ENCODE results near the gene YIPF1. TPM values are rescaled to one million over a fixed set of nuclear protein-coding genes. Genes with fewer than 3 reads are reported as not detected.
A peak's percentile ranks its signal among the peaks of the same experiment; 100 is the strongest.
"Not testable (repeated sequence)": the region's sequence is repeated elsewhere in the genome, so short reads cannot be mapped to it uniquely, and the experiment has no call there.

The YIPF1 gene
- total RNA-seq, 4 donors from 2014 or later = 14.1 to 27.1 (median 17.6) TPM

- peaks cover 0 to 31% (median 7%) of the 10 kb centered on the region in 3 donors for H3K4me1 ChIP-seq
- ATAC-seq = no peak
- H3K4me3 ChIP-seq = peak overlapping the region; percentile 60 to 79
- H3K36me3 ChIP-seq = peaks cover 0 to 28% of the 10 kb centered on the region in 2 donors
- H3K27ac ChIP-seq = peak overlapping the region in 3 of 4 donors; percentile 82 to 88 (median 82)
- TF ChIP-seq POLR2A (IDR thresholded peaks at IDR 0.05) (no peak), EP300 (IDR thresholded peaks at IDR 0.05) (no peak), POLR2AphosphoS5 (IDR thresholded peaks at IDR 0.05) (no peak)
- TF ChIP-seq, protein P1, sequence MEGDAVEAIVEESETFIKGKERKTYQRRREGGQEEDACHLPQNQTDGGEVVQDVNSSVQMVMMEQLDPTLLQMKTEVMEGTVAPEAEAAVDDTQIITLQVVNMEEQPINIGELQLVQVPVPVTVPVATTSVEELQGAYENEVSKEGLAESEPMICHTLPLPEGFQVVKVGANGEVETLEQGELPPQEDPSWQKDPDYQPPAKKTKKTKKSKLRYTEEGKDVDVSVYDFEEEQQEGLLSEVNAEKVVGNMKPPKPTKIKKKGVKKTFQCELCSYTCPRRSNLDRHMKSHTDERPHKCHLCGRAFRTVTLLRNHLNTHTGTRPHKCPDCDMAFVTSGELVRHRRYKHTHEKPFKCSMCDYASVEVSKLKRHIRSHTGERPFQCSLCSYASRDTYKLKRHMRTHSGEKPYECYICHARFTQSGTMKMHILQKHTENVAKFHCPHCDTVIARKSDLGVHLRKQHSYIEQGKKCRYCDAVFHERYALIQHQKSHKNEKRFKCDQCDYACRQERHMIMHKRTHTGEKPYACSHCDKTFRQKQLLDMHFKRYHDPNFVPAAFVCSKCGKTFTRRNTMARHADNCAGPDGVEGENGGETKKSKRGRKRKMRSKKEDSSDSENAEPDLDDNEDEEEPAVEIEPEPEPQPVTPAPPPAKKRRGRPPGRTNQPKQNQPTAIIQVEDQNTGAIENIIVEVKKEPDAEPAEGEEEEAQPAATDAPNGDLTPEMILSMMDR (IDR thresholded peaks at IDR 0.05) = no peak
- 70 to 74% methylated on average over 6 to 7 of the region's 7 CpGs for WGBS, 2 donors (ENCODE audit: low coverage in 1 of 2)
- no peaks in the 10 kb centered on the region for H3K9me3 ChIP-seq
- no peaks in the 10 kb centered on the region for H3K27me3 ChIP-seq
Measured at GRCh38 chr1:53890522-53890941, 935 bp upstream of the YIPF1 start.

- TF ChIP-seq, protein P1 (IDR thresholded peaks at IDR 0.05) = no peak
- TF ChIP-seq POLR2AphosphoS5 (IDR thresholded peaks at IDR 0.05) = no peak
- TF ChIP-seq POLR2A (IDR thresholded peaks at IDR 0.05) = no peak
- no peak for TF ChIP-seq EP300 (IDR thresholded peaks at IDR 0.05)
- Histone ChIP-seq H3K4me3 (peak overlapping the region in 1 of 2 donors; percentile 79), H3K4me1 (peaks cover 0 to 30% (median 7%) of the 10 kb centered on the region in 3 donors), H3K36me3 (peaks cover 0 to 42% of the 10 kb centered on the region in 2 donors), H3K9me3 (no peaks in the 10 kb centered on the region), H3K27ac (peak overlapping the region in 3 of 4 donors; percentile 82 to 88 (median 82)), H3K27me3 (no peaks in the 10 kb centered on the region)
- 53 to 63% methylated on average over 2 of the region's 2 CpGs for WGBS, 2 donors (ENCODE audit: low coverage in 1 of 2)
- ATAC-seq = no peak
Measured at GRCh38 chr1:53888681-53889080, 916 bp downstream of the YIPF1 start.

GRCh38 chr1:53883600-53883999 lies 6.0 kb downstream of the YIPF1 start:
- Histone ChIP-seq H3K4me1 (peaks cover 0 to 16% (median 0%) of the 10 kb centered on the region in 3 donors), H3K36me3 (peaks cover 0 to 77% of the 10 kb centered on the region in 2 donors)
- H3K9me3 ChIP-seq, H3K27ac ChIP-seq, H3K27me3 ChIP-seq, H3K4me3 ChIP-seq, ATAC-seq: not testable (repeated sequence)
- WGBS, 2 donors (ENCODE audit: low coverage in 1 of 2) = 92 to 94% methylated on average over 6 of the region's 6 CpGs

DNA sequence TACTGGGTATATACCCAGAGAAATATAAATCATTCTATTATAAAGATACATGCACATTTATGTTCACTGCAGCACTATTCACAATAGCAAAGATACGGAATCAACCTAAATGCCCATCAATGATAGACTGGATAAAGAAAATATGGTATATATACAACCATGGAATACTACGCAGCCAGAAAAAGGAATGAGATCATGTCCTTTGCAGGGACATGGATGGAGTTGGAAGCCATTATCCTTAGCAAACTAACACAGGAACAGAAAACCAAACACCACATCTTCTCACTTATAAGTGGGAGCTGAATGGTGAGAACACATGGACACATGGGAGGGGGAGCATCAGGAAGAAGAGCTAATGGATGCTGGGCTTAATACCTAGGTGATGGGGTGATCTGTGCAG lies 7.7 kb downstream of the YIPF1 start:
- not testable (repeated sequence) for H3K9me3 ChIP-seq, ATAC-seq, H3K27me3 ChIP-seq, H3K4me3 ChIP-seq, H3K27ac ChIP-seq, H3K4me1 ChIP-seq
- H3K36me3 ChIP-seq = peaks cover 4 to 79% of the 10 kb centered on the region in 2 donors
- 95 to 100% methylated on average over 2 of the region's 2 CpGs for WGBS, 2 donors (ENCODE audit: low coverage in 1 of 2)

DNA sequence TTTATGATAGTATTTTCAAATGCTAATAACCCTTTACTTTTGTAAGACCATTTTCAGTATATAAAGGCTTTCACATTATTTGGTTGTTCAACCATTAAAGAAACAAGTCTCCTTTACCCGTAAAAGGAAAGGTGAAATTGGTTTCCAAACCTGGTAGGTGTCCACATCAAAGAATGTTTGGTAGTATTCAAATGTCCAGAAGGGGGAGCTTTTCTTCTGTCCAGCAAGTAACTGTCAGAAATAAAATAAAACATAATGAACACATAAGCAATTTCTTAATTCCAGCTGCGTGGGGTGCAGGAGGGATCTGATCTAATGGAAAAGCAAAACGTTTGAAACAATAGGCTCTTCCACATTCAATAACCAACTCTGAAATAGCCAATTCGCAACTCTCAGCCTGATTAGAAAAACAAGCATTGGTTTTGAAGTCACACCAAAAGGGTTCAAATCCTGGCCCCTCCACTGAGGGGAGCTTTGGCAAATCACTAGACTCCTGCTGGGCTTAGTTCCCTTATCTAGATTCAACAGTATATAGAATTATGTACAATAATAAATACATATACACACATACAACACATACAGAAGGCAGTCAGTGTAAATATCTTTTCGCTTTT lies 11.0 kb downstream of the YIPF1 start:
- H3K4me3 ChIP-seq = no peak overlapping the region
- no peaks in the 10 kb centered on the region for H3K27me3 ChIP-seq
- 31 to 38% methylated on average over 5 of the region's 5 CpGs for WGBS, 2 donors (ENCODE audit: low coverage in 1 of 2)
- no peak overlapping the region for H3K27ac ChIP-seq
- H3K9me3 ChIP-seq = no peaks in the 10 kb centered on the region
- peaks cover 0 to 5% (median 0%) of the 10 kb centered on the region in 3 donors for H3K4me1 ChIP-seq
- no peak for TF ChIP-seq EP300 (IDR thresholded peaks at IDR 0.05)
- no peak for TF ChIP-seq POLR2AphosphoS5 (IDR thresholded peaks at IDR 0.05)
- no peak for TF ChIP-seq POLR2A (IDR thresholded peaks at IDR 0.05)
- TF ChIP-seq, protein P1 (IDR thresholded peaks at IDR 0.05) = peak; percentile 34 to 64 (median 60)
- H3K36me3 ChIP-seq = peaks cover 4 to 84% of the 10 kb centered on the region in 2 donors
- ATAC-seq = no peak

DNA sequence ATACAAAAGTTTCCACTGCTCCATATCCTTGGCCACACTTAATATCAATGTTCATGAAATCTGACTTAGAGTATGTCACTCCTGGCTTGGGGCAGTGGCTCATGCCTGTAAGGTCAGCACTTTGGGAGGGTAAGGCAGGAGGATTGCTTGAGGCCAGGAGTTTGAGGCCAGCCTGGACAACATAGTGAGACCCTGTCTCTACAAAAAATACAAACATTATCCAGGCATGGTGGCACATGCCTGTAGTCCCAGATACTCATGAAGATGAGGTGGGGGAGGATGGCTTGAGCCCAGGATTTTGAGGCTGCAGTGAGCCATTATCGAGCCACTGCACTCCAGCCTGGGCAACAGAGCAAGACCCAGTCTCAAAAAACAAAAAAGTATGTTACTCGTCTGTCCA lies 14.4 kb downstream of the YIPF1 start:
- H3K27me3 ChIP-seq, H3K9me3 ChIP-seq, ATAC-seq, H3K4me1 ChIP-seq, H3K4me3 ChIP-seq, H3K27ac ChIP-seq: not testable (repeated sequence)
- WGBS, 2 donors (ENCODE audit: low coverage in 1 of 2) = 100% methylated on average over 1 to 2 of the region's 2 CpGs
- H3K36me3 ChIP-seq = peaks cover 8 to 94% of the 10 kb centered on the region in 2 donors
